A673 (cell line): Measurements from ENCODE around the gene DNAJC6. TPM values are rescaled to one million over a fixed set of nuclear protein-coding genes. Genes with fewer than 3 reads are reported as not detected.

ENCODE experiments used
- BruUV-seq: library from RNA; stranded (reverse); fragments of 400-500 nt; replicated peaks from 2 replicates; lab custom pipeline; 2021; lab: Mats Ljungman, UMichigan
- CTCF ChIA-PET: fragments of 300-600 bp; sonication (Branson Sonifier 250); formaldehyde crosslinking; loops from one replicate; lab custom pipeline; 2022; ENCODE audit warnings: antibody characterized with exemption; lab: Charles Lee
- POLR2A ChIA-PET: fragments of 300-600 bp; sonication (Branson Sonifier 250); formaldehyde crosslinking; loops from one replicate; lab custom pipeline; 2022; ENCODE audit warnings: antibody characterized with exemption; ENCODE audit not compliant: low non-redundant PET; lab: Charles Lee
- DNase-seq: peaks from one replicate; pipeline ENCODE4 v3.0.0-alpha.2; 2015; ENCODE audit warnings: low spot score
- H3K27ac ChIP-seq: fragments of 200-600 bp; sonication (generic); 2 replicates; pipeline ENCODE4 v1.5.1; 2016; ENCODE audit warnings: mixed run types, low read depth, mild to moderate bottlenecking, mixed read lengths, antibody characterized with exemption, low read length; ENCODE audit not compliant: poor library complexity, severe bottlenecking
- H3K27me3 ChIP-seq: fragments of 200-600 bp; sonication (generic); replicated peaks from 2 replicates; pipeline ENCODE4 v1.6.1; 2017; ENCODE audit warnings: mixed run types, low read depth, mild to moderate bottlenecking, mixed read lengths, antibody characterized with exemption, low read length; ENCODE audit not compliant: insufficient read depth, poor library complexity
- H3K36me3 ChIP-seq: fragments of 200-600 bp; sonication (generic); 2 replicates; pipeline ENCODE4 v1.6.1; 2016; ENCODE audit warnings: mixed run types, mild to moderate bottlenecking, mixed read lengths, antibody characterized with exemption, low read length; ENCODE audit not compliant: insufficient read depth, poor library complexity, severe bottlenecking
- H3K4me1 ChIP-seq: fragments of 200-600 bp; sonication (generic); 2 replicates; pipeline ENCODE4 v1.6.1; 2017; ENCODE audit warnings: mixed run types, mild to moderate bottlenecking, mixed read lengths, antibody characterized with exemption, low read length; ENCODE audit not compliant: insufficient read depth, poor library complexity, severe bottlenecking
- H3K4me3 ChIP-seq: fragments of 200-600 bp; sonication (generic); 2 replicates; pipeline ENCODE4 v1.5.1; 2016; ENCODE audit warnings: low read depth, mixed run types, mild to moderate bottlenecking, mixed read lengths, low read length; ENCODE audit not compliant: poor library complexity, severe bottlenecking
- H3K9me3 ChIP-seq: fragments of 200-600 bp; sonication (generic); 2 replicates; pipeline ENCODE4 v1.6.1; 2016; ENCODE audit warnings: mixed run types, low read depth, mild to moderate bottlenecking, mixed read lengths, antibody characterized with exemption, low read length; ENCODE audit not compliant: poor library complexity, severe bottlenecking
- EZH2 ChIP-seq: fragments of 200-600 bp; sonication (generic); IDR thresholded peaks from 2 replicates; pipeline ENCODE4 v1.6.1; 2017; ENCODE audit warnings: borderline replicate concordance, low read depth, mild to moderate bottlenecking, mixed read lengths, antibody characterized with exemption, low read length; ENCODE audit not compliant: poor library complexity, severe bottlenecking
- intact Hi-C: fragments of 100-400 bp; cut with micrococcal nuclease; formaldehyde crosslinking; loops from one replicate; pipeline ENCODE4 v1.10.0; 2022; ENCODE audit not compliant: unreplicated experiment
- total RNA-seq: library from RNA; stranded (reverse); gene quantifications from 2 replicates; pipeline ENCODE4 v1.2.3, GENCODE V29; 2021
- TF ChIP-seq, protein P1 (sequence below): fragments of 300-800, 200-600 bp; sonication (generic); conservative IDR thresholded peaks from 2 replicates; pipeline ENCODE4 v1.5.1; 2017; ENCODE audit warnings: low read depth, mild to moderate bottlenecking, antibody characterized with exemption, low read length, moderate library complexity, mixed read lengths

The DNAJC6 gene
- total RNA-seq, 1 experiment from 2014 or later, result 1.1 TPM

DNA sequence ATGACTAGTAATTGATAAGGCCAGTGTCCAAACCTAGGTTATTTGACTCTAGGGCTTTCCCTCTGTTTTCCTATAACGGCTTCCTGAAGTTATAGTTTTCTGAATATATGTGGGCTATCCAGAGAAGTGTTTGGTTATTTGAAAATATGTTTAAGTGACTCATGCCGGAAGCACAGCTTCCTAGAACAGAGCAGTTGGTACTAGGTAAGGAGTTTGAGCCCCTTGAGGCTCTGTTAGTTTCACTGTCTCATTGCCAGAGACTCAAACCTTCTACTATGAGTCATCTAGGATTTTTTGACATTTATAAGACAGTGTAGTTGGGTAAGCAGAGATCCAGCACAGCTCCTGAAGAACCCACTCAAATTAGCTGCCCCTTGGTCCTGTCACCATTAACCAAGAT lies 84.0 kb downstream of the DNAJC6 start:
- H3K27me3 ChIP-seq, result no peaks in the 10 kb centered on the region
- no peak overlapping the region for H3K27ac ChIP-seq
- no peaks in the 10 kb centered on the region for H3K9me3 ChIP-seq
- intact Hi-C loops, result no loop called here
- no peak for TF ChIP-seq EZH2
- TF ChIP-seq, protein P1, sequence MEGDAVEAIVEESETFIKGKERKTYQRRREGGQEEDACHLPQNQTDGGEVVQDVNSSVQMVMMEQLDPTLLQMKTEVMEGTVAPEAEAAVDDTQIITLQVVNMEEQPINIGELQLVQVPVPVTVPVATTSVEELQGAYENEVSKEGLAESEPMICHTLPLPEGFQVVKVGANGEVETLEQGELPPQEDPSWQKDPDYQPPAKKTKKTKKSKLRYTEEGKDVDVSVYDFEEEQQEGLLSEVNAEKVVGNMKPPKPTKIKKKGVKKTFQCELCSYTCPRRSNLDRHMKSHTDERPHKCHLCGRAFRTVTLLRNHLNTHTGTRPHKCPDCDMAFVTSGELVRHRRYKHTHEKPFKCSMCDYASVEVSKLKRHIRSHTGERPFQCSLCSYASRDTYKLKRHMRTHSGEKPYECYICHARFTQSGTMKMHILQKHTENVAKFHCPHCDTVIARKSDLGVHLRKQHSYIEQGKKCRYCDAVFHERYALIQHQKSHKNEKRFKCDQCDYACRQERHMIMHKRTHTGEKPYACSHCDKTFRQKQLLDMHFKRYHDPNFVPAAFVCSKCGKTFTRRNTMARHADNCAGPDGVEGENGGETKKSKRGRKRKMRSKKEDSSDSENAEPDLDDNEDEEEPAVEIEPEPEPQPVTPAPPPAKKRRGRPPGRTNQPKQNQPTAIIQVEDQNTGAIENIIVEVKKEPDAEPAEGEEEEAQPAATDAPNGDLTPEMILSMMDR, result no peak
- no TSS peak for BruUV-seq
- no peak overlapping the region for H3K4me3 ChIP-seq
- DNase-seq, result no peak
- H3K36me3 ChIP-seq, result no peaks in the 10 kb centered on the region
- H3K4me1 ChIP-seq, result no peaks in the 10 kb centered on the region
- ChIA-PET CTCF (no interaction called here), POLR2A (no interaction called here)

DNA sequence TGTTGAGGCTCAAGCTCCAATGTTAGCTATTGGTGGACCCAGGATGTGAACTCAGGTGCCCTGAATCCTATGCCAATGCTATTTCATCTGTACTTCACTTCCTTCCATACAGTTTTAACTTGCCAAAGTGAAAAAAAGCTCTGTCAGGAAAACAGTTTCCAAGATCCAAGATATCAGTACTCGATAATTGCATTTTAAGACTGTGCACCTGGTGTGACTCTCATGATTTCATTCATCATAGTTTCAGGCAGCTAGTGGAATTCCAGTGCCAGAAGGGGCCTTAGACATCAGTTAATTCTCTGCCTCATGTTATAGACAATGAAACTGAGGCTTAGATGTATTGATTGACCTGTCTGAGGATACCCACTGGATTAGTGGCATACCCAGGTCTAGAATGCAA lies 84.6 kb downstream of the DNAJC6 start:
- ChIA-PET POLR2A (no interaction called here), CTCF (no interaction called here)
- intact Hi-C loops, result no loop called here
- Histone ChIP-seq H3K4me3 (no peak overlapping the region), H3K36me3 (no peaks in the 10 kb centered on the region), H3K27ac (no peak overlapping the region), H3K4me1 (no peaks in the 10 kb centered on the region), H3K27me3 (no peaks in the 10 kb centered on the region), H3K9me3 (no peaks in the 10 kb centered on the region)
- TF ChIP-seq, protein P1, result no peak
- TF ChIP-seq EZH2, result no peak
- DNase-seq, result no peak
- BruUV-seq, result no TSS peak

DNA sequence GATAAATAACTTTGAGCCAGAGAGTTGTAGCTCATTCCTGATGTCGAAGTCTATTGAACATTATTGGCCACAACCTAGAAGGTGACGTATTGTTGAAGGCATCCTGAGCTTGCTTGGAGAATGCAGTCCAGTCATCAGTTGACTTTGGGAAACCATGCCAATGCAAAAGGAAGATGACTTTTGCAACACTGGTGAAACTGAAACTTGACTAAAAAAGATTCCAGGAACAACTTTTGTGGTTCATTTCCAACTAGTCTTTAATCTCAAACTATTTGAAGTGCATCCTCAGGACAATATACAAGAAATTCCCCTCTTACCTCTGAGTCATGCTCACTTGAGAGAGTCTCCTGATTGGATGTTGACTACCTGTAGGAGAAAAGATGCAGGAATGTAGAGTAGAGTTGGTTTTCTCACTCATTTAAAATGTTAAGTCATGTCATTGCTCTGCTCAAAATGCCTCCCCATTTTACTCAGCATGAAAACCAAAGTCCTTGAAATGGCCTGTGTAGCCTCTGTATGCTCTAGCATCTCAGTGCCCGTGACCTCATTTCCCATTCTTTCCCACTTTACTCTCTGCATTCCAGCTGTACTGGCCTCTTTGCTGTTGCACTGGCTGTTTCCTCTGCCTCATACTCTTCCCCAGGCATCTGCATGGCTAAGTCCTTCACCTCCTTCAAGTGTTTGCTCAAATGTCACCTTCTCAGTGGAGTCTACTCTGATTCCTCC lies 86.7 kb downstream of the DNAJC6 start:
- no peaks in the 10 kb centered on the region for H3K9me3 ChIP-seq
- no peaks in the 10 kb centered on the region for H3K27me3 ChIP-seq
- no peak overlapping the region for H3K27ac ChIP-seq
- no peak overlapping the region for H3K4me3 ChIP-seq
- CTCF ChIA-PET, result no interaction called here
- H3K36me3 ChIP-seq, result no peaks in the 10 kb centered on the region
- BruUV-seq, result no TSS peak
- intact Hi-C loops, result no loop called here
- DNase-seq, result no peak
- no peak for TF ChIP-seq EZH2
- TF ChIP-seq, protein P1, result no peak
- POLR2A ChIA-PET, result no interaction called here
- H3K4me1 ChIP-seq, result no peaks in the 10 kb centered on the region
